GM19240 (cell line): ENCODE results near the gene BLOC1S5.
"Not testable (repeated sequence)": the region's sequence is repeated elsewhere in the genome, so short reads cannot be mapped to it uniquely, and the experiment has no call there.

Source experiments
- DNase-seq: peaks from one replicate; pipeline ENCODE4 v3.0.0; 2011; ENCODE audit warnings: low spot score; ENCODE audit not compliant: insufficient read length

BLOC1S5 gene

DNA sequence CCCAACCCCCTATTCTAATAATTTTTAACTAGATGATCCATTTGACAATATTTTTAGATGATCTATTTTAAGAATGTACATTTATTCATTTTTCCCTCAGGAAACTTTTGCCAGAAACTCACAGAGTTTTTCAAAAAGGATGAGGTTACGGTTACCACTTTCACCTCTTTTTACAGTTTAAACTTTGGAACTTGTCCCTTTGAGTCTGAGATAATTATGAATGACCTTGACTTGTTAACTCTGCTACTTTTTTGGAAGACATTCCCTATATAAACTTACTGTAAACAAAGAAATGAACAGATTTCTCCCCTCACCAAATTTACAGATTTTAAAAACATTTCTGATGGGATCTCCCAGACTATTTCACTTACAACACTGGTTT is 18.4 kb upstream of the BLOC1S5 start:
- DNase-seq = no peak

DNA sequence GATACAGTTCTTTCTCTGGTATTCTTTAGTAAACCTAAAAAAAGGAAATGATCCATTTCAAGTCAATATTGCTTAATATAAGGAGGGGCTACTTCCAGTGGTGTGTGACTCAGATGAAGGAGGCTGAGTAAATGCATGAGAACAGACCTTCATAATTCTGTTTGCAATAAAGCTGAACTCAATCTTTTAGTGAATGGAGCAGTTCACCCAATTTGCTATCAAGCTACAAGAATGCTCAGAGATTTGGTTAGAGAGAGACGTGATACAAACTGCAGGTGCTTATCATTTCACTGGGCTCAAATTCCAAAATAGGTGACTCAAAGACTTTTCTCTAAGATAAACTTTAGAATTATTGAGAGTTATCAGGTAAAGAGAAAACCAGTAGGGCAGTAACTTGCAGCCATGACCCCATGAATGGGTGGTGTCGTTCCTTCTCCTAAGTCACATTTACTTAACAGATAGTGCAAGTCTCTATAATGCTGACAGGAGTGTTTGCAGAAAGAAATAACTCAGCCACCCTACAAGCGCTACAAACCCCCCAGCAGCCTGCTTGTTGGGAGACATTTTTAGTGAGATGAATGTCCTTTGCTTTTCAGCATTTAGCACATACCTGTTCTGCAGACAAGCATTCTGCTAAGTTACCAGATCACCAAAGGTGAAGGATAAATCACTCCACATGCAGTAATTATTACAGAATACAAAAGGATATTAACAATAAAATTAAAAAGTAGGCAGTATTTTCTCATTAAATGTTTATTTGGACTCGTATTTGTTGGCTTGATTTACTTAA is 16.4 kb upstream of the BLOC1S5 start:
- DNase-seq = no peak

DNA sequence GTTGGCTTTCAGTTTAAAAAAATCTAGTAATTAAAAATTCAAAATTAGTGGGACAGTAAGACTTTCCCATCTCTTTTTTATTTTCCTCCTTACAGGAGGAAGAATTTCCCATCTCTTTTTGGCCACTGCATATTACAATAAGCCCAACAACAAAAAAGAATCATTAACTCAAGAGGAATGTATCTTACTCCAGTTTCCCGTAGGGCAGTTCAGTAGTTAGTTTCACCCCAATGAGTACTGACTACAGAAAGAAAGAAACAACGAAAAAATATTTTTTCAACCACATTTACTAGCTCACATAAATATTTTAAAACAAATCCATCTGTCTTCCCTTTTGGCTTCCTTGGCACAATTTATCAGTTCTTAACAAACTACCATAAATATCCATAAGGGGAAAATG is 14.9 kb upstream of the BLOC1S5 start:
- no peak for DNase-seq

DNA sequence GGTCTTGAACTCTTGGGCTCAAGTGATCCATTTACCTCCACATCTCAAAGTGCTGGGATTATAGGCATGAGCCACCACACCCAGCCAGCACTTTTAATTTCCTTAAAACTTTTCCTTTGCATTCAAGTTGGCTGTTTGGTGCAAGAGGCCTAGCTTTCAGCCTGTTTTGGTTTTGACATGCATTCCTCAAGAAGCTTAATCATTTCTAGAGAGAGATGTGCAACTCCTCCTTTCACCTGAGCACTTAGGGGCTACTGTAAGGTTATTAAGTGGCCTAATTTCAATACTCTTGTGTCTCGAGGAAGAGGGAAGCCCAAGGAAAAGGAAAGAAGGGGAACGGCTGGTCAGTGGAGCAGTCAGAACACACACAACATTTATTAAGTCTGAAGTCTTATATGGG is 13.8 kb upstream of the BLOC1S5 start:
- DNase-seq = no peak

DNA sequence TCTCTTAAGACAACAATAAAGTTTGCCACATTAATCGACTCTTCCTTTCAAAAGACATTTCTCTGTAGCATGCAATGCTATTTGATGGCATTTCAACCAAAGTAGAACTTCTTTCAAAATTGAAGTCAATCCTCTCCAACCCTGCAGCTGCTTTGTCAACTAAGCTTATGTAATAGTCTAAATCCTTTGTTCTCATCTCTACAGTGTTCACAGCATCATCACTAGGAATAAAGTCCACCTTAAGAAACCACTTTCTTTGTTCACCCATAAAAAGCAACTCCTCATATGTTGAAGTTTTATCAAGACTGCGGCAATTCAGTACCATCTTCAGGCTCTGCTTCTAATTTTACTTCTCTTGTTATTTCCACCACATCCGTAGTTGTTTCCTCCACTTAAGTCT is 11.5 kb upstream of the BLOC1S5 start:
- DNase-seq = no peak

DNA sequence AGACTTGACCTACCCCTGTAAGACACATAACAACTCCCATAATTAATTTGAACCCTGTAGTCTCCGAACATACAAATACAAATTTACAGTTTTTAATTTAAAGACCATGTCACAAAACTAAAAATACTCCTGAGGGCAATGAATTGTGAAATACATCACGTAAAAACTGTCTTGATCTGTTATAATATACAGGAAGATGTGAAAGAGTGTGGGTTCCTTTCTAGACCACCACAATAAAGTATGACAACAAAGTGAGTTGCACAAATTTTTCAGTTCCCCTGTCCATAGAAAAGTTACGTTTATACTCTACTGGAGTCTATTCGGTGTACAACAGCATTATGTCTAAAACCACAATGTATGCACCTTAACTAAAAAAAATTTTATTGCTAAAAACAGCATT is 11.0 kb upstream of the BLOC1S5 start:
- DNase-seq = no peak

DNA sequence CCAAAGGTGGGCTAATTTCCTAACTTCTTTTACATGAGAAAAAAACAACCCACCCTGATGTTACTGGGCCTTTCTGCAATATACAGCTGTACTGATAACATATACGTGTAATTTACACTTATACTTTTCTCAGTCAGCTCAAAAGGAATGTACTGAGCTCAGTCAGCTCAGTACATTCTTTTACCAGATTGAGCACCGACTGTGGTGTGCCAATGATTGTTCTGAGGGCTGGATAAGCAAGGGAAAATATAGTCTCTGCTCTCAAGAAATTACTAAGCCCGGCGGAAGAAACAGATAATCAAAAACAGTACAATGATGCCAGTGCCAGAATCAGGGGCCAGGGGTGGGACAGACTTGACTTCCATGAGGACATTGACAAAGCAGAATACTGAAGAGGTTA is 10.0 kb upstream of the BLOC1S5 start:
- DNase-seq = no peak

DNA sequence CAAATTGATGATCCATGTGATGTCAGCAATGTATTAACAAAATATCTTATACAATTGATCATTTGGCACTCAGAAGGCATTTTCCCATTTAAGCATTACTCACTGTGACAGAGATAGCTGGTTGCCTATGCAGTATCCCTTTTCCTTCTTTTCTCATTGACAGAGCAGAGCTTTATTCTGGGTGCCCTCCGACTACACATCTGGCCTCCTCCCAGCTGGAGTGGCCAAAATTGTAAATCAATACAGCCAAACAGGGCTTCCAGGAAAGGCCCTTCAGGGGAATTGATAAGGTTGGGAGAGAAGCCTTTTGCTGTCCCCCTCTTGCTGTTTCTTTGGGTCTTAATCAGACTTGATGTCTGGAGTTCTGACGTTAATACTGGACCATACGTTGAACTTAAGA is 9.6 kb upstream of the BLOC1S5 start:
- no peak for DNase-seq

DNA sequence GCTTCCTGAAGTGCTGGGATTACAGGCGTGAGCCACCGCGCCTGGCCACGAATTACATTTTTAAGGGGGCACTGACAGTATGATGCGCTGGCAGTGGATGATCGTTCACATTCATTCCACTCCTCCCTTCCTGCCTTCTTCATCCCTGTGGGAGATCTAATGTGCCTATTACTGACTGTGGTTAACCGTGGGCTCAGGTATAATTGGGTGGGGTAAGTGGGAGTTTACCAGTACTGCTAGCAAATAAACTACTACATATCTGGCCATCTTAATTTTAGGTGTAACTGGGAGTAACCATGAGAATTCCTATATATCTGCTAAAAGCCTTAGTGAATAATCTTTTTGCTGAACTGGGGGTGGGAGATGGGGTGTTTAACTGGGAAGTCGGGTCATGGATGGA is 6.5 kb upstream of the BLOC1S5 start:
- DNase-seq = no peak

DNA sequence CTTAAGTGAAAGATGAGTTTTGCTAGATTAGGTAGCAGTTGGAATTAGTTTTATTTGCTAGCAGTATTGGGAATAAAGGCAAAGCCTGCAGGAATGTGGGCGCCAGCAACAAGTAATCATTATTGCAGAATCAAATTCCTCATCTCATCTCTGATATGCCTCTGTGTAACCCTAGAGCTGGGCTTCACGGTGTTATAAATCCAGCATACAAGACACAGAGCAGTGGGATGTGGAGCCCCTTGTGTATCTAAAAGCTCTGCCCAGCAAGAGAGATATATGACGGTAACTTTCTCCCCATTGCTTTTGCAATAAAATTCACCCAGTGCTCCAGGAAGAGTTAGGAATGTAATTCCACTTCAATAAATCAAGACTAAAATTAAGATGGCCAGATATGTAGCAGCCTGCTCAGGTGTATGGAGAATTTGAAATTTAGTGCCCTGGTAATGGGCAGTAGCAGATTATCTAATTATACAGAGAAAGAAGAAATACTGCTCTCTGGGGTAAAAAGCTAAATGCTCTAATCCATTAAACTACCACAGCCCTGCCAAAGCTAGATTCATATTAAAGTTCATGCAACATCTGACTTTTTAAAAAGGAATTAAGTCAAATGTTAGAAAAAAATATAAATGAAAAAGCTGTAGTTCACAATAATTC is 5.6 kb upstream of the BLOC1S5 start:
- no peak for DNase-seq

DNA sequence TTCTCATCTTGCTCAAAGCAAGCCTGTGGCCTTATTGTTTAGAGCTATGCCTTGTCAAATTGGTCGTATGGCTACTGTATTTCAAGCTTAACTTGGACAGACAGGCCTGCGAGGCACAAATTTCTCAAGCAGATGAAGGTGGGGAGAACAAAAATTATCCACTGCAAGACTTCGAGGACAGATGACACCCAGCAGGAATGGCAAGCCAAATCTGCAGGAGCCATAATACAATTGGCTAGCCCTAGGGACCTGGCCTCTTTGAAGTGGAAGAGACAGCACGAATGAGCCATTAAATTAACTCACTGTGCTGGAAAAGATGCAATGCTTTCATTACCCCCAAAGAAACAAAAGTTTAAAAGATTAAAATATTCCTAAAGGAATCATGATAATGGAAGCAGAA is 5.0 kb upstream of the BLOC1S5 start:
- DNase-seq = no peak

DNA sequence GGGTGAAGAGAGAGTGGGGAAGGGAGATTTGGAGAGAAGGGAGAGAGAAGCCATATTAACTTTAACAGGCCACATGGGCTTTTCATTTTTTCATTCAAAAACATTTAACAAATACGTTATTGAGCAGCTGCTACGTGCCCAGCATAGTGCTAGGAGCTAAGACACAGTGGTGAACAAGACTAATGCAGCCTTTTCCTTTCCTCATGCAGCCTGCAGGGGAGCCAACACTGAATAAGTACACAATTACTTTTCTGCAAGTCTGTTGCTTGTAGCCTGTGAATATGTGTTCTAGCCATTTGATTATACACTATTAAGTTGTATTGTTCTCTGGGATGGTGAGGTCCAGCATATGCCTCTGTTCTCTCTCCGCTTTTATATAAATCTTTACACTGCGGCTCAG is 1.9 kb upstream of the BLOC1S5 start:
- DNase-seq = no peak

DNA sequence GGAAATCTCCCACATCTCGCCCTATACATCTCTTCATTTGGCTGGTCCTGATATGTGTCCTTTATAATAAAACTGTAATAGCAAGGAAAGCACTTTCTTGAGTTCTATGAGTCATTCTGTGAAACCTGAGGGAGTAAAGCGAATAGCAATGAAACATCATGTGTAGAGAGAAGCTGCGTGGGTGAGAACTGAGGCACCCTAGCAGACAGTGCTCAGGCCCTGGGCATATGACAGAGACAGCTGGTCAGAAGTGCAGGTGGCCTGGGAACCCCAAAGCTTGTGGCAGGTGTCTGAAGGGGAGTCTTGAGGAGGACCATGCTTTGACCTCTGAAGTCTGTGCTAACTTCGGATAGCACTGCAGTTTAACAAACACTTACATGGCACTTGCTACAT is 1.3 kb upstream of the BLOC1S5 start:
- no peak for DNase-seq

DNA sequence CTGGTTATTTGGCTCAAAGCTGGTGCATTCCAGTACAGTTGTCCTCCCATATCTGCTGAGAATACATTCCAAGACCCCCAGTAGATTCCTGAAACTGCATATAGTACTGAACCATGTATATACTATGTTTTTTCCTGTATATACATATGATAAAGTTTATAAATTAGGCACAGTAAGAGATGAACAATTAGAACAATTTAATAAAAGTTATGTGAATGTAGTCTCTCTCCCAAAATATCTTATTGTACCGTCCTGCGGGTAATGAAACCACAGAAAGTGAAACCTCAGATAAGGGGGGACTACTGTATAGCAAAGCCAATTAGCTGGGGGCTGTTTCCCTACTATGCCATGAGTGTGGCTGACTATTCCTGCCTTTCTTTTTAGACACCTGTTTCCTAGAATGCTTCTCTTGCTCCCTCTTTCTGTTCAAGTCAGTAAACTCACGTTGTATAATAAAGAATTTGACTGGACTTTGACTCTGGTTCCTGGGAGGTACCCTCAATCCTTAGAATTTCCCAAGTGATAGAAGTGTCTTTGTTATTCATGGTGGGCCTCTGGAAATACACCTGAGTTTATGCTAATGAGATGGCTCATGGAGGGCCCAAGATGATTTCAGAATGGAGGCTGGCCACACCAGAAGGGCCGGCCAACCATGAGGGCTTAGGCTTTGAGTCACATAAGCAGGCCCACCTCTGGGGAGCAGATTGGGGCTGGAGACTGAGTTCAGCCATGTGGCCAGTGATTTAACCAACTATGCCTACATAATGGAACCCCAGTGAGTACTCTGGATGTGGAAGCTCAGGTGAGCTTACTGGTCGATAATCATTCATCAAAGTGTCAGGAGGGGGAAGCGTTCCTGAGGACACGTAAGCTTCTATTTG is 689 bp upstream of the BLOC1S5 start:
- DNase-seq = no peak

DNA sequence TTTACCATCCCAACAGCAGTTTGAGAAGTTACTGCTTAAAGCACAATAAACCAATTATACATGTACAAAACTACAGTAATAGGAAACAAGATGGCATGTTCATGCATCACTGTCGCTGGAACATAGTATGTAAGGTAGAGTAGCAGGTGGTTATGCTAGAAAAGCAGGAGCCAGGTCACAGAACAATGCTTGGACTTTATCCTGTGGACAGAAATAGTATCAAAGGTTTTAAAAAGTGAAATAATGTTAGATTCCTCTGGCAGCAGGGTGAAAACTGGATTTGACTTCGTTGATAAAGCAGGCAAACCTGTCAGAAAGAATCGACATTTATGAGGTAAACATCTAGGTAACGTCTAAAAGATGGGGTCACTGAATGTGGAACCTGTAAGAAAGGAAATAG is 2.5 kb downstream of the BLOC1S5 start:
- DNase-seq = no peak

DNA sequence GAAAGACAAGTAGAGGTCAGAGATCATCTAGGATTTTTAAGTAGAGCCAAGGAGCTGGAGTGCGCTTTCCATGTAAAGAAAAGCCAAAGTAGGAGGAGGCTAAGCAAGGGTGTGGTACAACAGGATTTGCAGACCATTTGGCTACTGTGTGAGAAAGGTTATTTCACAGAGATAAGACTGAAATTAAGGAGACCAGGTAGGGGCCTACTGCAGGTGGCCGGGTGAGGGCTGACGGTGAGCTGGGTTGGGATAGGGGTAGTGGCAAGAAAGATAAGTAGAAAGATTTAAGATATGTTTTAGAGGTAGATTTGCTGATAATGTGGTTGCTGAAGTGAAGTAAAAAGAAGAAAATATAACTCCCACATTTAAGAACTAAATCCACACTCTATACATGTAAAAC is 3.8 kb downstream of the BLOC1S5 start:
- no peak for DNase-seq

DNA sequence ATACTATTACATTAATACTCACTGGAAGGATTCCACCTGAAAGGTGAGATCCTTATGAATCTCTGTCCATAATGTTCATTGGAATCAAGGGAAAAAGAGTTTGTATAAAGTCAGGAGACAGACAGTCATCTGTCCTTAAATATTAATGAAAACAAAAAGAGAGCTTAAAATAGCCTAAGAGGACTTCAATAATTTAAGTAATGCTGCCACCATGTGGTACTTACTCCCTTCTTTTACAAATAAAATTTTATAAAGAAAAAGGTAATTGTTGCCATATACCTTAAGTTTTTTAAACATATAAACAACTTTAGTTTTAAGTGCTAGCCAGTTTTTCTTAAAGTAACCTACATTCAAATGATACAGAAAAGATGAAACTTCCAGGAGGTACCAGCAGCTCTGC is 5.1 kb downstream of the BLOC1S5 start:
- DNase-seq = no peak

DNA sequence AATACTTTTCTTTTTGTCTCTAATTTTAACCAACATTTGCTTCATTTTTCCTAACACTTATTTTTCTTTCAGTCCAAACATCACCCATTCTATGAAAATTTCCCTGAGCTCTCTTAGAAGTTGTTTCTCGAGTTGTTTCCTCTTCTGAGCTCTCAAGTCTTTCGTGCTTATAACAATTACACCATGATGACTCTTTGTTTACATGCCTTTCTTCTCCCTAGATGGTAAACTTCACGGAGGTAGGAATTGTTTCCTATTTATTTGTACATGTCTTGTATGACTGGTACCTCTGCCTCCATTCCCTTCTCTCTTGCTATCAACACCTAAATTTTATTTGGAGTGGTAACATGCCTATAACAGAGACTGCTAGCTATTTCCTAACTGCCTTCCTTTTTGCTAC is 6.4 kb downstream of the BLOC1S5 start:
- DNase-seq = no peak

DNA sequence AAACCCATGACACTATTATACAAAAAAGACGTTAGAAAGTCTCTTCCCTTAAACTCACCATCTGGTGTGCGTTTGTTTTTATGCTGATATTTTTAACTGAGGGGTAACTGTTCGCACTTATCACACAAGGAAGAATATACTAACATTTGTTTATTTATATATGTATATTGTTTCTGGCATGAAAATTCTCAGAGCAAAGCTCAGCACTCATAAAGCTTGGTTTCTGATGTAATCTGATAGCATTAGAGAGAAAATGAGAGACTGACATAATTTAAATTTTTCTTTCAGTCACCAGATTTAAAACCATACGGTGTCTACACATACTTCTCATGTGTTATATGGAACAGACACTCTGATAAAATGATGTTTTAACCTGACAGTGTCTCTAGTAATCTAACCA is 6.9 kb downstream of the BLOC1S5 start:
- DNase-seq = no peak

DNA sequence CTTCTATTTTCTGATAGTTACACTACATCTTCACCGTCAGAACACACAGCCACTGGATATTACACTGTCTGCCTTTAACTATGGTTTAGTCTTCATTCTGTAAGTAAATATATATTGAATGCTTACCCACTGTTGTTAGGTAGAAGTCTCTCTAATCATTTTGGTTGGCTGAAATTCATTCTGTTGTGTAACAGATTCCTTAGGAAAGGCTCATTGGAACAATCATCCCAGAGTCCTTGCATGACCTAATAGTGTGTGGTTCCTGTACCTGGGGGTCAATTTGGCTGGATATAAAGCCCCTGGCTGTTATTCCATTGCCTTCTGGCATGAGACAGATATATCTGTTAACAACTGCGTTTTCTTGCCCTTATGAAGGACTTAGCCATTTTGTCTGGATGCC is 9.9 kb downstream of the BLOC1S5 start:
- DNase-seq = no peak

DNA sequence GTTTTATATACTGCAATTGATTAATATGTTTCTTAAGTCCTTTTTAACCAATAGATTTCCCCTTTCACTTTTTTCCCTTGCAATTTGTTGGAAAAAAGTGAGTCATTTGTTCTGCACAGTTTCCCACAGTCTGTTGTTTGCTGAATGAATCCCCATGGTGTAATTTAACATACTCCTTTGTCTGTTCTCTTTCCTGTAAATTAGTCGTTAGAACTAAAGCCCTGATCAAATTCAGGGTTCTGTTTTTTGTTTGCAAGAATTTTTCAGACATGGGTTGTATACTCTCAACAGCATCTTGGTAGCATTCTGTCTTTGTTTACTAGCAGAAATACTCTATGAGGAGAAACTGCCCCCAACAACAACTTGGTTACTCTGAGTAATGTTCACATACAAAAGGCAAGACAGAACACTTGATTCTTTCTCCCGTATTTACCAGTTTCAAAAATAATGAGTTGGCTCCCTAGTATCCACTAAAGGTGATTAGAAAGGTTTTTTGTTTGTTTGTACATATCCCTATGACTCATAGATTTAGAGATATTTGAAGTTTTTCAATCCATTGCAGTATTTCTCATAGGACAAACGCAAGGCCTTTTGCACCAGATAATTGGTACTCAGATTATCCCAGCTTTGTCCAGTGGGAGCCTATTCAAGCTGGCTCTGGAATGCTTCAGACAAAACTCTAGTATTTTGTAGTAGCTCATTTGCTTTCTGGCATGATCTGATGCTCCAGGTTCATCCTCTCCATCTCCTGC is 16.5 kb downstream of the BLOC1S5 start:
- DNase-seq = no peak

DNA sequence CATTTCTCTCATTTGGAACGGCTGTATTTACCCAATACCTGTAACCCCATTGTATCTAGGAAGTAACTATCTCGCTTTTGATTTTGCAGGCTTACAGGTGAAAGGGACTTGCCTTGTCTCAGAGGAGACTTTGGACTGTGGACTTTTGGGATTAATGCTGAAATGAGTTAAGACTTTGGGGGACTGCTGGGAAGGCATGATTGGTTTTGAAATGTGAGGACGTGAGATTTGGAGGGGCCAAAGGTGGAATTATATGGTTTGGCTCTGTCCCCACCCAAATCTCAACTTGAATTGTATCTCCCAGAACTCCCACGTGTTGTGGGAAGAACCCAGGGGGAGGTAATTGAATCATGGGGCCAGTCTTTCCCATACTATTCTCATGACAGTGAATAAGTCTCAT is 18.4 kb downstream of the BLOC1S5 start:
- not testable (repeated sequence) for DNase-seq
